A673 (cell line): ENCODE measurements around the gene CCDC40. TPM values are rescaled to one million over a fixed set of nuclear protein-coding genes. Genes with fewer than 3 reads are reported as not detected.

ENCODE experiments used
- BruUV-seq: library from RNA; stranded (reverse); fragments of 400-500 nt; replicated peaks from 2 replicates; lab custom pipeline; 2021; lab: Mats Ljungman, UMichigan
- CTCF ChIA-PET: fragments of 300-600 bp; sonication (Branson Sonifier 250); formaldehyde crosslinking; loops from one replicate; lab custom pipeline; 2022; ENCODE audit warnings: antibody characterized with exemption; lab: Charles Lee
- POLR2A ChIA-PET: fragments of 300-600 bp; sonication (Branson Sonifier 250); formaldehyde crosslinking; loops from one replicate; lab custom pipeline; 2022; ENCODE audit warnings: antibody characterized with exemption; ENCODE audit not compliant: low non-redundant PET; lab: Charles Lee
- DNase-seq: peaks from one replicate; pipeline ENCODE4 v3.0.0-alpha.2; 2015; ENCODE audit warnings: low spot score
- H3K27ac ChIP-seq: fragments of 200-600 bp; sonication (generic); 2 replicates; pipeline ENCODE4 v1.5.1; 2016; ENCODE audit warnings: mixed run types, low read depth, mild to moderate bottlenecking, mixed read lengths, antibody characterized with exemption, low read length; ENCODE audit not compliant: poor library complexity, severe bottlenecking
- H3K27me3 ChIP-seq: fragments of 200-600 bp; sonication (generic); replicated peaks from 2 replicates; pipeline ENCODE4 v1.6.1; 2017; ENCODE audit warnings: mixed run types, low read depth, mild to moderate bottlenecking, mixed read lengths, antibody characterized with exemption, low read length; ENCODE audit not compliant: insufficient read depth, poor library complexity
- H3K36me3 ChIP-seq: fragments of 200-600 bp; sonication (generic); 2 replicates; pipeline ENCODE4 v1.6.1; 2016; ENCODE audit warnings: mixed run types, mild to moderate bottlenecking, mixed read lengths, antibody characterized with exemption, low read length; ENCODE audit not compliant: insufficient read depth, poor library complexity, severe bottlenecking
- H3K4me1 ChIP-seq: fragments of 200-600 bp; sonication (generic); 2 replicates; pipeline ENCODE4 v1.6.1; 2017; ENCODE audit warnings: mixed run types, mild to moderate bottlenecking, mixed read lengths, antibody characterized with exemption, low read length; ENCODE audit not compliant: insufficient read depth, poor library complexity, severe bottlenecking
- H3K4me3 ChIP-seq: fragments of 200-600 bp; sonication (generic); 2 replicates; pipeline ENCODE4 v1.5.1; 2016; ENCODE audit warnings: low read depth, mixed run types, mild to moderate bottlenecking, mixed read lengths, low read length; ENCODE audit not compliant: poor library complexity, severe bottlenecking
- H3K9me3 ChIP-seq: fragments of 200-600 bp; sonication (generic); 2 replicates; pipeline ENCODE4 v1.6.1; 2016; ENCODE audit warnings: mixed run types, low read depth, mild to moderate bottlenecking, mixed read lengths, antibody characterized with exemption, low read length; ENCODE audit not compliant: poor library complexity, severe bottlenecking
- EZH2 ChIP-seq: fragments of 200-600 bp; sonication (generic); IDR thresholded peaks from 2 replicates; pipeline ENCODE4 v1.6.1; 2017; ENCODE audit warnings: borderline replicate concordance, low read depth, mild to moderate bottlenecking, mixed read lengths, antibody characterized with exemption, low read length; ENCODE audit not compliant: poor library complexity, severe bottlenecking
- intact Hi-C: fragments of 100-400 bp; cut with micrococcal nuclease; formaldehyde crosslinking; loops from one replicate; pipeline ENCODE4 v1.10.0; 2022; ENCODE audit not compliant: unreplicated experiment
- total RNA-seq: library from RNA; stranded (reverse); gene quantifications from 2 replicates; pipeline ENCODE4 v1.2.3, GENCODE V29; 2021
- TF ChIP-seq, protein P1 (sequence below): fragments of 300-800, 200-600 bp; sonication (generic); conservative IDR thresholded peaks from 2 replicates; pipeline ENCODE4 v1.5.1; 2017; ENCODE audit warnings: low read depth, mild to moderate bottlenecking, antibody characterized with exemption, low read length, moderate library complexity, mixed read lengths

The CCDC40 gene
- total RNA-seq, 1 experiment from 2014 or later, result 3.5 TPM

DNA sequence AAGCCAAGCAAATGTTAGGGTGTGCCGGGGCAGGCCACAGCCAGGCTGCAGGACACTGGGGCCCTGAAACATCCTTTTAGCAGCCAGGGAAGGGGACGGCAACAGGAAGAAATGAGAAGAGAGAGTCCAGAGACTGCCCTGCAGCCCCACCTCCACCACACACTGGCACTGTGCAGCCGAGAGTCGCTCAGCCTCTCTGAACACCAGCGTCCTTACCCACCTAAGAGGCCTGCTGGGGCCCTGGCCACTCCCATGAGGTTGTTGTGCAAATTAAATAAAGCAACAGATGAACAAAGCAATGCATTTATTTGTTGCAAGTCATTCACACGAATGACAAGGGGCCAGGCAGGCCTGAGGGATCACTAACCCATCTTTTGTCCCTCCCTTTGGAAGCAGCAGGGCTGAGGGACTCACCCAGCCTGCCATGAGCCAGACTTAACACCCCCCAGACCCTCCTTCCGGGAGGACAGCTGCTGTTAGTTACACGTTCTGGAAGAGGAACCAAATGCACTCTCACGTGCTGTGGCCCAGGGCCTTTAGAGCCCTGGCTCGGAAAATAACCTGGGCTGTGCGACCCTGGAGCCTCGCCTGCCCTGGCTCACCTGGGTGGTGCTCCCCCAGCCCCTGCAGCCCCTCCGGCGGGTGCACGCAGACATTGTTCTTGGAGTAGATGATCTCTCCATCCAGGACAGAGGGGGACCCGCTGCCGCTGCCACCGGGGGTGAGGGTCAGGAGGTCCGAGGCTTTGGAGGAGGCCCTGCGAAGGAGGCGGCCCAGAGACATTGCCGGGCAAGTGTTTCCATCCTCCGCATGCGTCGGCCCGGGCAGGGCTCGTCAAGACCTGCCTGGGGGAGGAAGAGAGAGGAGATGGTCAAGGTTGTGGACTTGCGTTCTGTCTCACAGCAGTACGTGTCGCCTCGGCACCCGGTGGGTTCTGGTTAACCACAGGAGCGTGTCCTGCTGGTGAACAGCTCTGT is 23.4 kb upstream of the CCDC40 start:
- no TSS peak for BruUV-seq
- TF ChIP-seq, protein P1, sequence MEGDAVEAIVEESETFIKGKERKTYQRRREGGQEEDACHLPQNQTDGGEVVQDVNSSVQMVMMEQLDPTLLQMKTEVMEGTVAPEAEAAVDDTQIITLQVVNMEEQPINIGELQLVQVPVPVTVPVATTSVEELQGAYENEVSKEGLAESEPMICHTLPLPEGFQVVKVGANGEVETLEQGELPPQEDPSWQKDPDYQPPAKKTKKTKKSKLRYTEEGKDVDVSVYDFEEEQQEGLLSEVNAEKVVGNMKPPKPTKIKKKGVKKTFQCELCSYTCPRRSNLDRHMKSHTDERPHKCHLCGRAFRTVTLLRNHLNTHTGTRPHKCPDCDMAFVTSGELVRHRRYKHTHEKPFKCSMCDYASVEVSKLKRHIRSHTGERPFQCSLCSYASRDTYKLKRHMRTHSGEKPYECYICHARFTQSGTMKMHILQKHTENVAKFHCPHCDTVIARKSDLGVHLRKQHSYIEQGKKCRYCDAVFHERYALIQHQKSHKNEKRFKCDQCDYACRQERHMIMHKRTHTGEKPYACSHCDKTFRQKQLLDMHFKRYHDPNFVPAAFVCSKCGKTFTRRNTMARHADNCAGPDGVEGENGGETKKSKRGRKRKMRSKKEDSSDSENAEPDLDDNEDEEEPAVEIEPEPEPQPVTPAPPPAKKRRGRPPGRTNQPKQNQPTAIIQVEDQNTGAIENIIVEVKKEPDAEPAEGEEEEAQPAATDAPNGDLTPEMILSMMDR, result no peak
- no peak for TF ChIP-seq EZH2
- peaks cover 16% of the 10 kb centered on the region for H3K36me3 ChIP-seq
- intact Hi-C loops, result no loop called here
- H3K4me1 ChIP-seq, result no peaks in the 10 kb centered on the region
- ChIA-PET CTCF (no interaction called here), POLR2A (no interaction called here)
- no peak for DNase-seq
- H3K27ac ChIP-seq, result no peak overlapping the region
- no peaks in the 10 kb centered on the region for H3K27me3 ChIP-seq
- no peaks in the 10 kb centered on the region for H3K9me3 ChIP-seq
- no peak overlapping the region for H3K4me3 ChIP-seq

DNA sequence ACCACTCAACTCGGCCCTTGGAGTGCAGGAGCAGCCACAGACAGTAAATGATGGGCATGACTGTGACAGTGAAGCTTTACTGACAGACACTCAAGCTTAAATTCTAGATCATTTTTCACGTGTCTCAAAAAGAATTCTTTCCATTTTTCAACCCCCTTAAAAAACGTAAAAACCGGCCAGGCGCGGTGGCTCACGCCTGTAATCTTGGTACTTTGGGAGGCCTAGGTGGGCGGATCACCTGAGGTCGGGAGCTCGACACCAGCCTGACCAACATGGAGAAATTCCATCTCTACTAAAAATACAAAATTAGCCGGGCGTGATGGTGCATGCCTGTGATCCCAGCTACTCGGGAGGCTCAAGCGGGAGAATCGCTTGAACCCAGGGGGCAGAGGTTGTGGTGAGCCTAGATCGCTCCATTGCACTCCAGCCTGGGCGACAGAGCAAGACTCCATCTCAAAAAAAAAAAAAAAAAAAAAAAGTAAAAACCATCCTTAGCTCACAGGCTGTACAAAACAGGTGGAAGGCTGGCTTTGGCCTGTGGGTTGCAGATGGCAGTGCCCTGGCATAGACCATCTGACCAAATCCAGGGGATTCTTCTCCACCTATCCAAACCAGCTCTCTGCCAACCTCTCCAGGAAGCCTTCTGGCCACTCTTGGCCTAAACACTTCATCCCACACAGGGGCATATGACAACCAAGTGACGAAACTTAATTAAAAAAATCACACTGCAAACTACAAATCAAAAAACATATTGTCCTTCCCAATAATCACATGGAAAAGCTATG is 19.0 kb upstream of the CCDC40 start:
- CTCF ChIA-PET, result interaction anchor here (0.7 to 0.9 kb wide), 3 partner anchors 9 to 301 kb away, joined by 3 to 5 read pairs (median 3); no protein-coding TSS in a partner anchor
- POLR2A ChIA-PET, result no interaction called here
- Histone ChIP-seq H3K27me3 (no peaks in the 10 kb centered on the region), H3K4me3 (no peak overlapping the region), H3K4me1 (no peaks in the 10 kb centered on the region), H3K9me3 (no peaks in the 10 kb centered on the region), H3K27ac (no peak overlapping the region), H3K36me3 (peaks cover 10% of the 10 kb centered on the region)
- no TSS peak for BruUV-seq
- no peak for DNase-seq
- intact Hi-C loops, result no loop called here
- TF ChIP-seq EZH2, result no peak
- TF ChIP-seq, protein P1, result no peak

DNA sequence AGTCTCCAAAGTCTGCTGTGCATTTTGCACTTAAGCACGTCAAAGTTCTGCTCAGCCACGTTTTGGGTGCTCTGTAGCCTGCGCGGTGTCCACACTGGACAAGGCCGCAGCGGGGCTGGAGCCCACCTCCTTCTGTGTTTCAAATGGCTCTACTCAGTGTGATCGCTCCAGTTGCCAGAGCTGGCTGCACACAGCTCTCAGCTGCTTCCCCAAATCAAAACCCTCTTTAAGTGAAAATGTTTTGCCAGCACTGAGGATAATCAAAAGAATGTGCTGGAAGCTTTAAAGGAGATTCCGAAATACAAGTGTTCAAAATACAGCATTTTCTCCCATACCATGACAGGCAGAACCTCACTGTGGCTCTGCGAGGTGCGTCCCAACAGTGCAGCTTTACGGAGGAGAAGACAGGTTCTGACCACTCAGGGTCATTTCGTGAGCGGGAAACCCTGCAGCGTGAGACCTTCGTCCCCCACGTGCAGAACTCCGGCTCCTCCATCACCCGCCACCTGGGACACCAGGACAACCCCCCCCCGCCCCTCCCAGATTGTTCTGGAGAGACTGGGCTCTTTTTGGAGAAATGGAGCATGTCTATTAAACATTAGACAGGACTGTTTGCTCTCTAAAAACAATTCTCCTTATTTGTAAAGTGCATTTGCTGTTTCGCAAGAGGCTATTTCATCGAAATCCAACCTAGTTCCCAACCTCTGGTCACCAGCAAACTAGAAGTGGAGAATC is 17.4 kb upstream of the CCDC40 start:
- Histone ChIP-seq H3K27ac (no peak overlapping the region), H3K4me3 (no peak overlapping the region), H3K36me3 (no peaks in the 10 kb centered on the region), H3K4me1 (no peaks in the 10 kb centered on the region), H3K9me3 (no peaks in the 10 kb centered on the region), H3K27me3 (no peaks in the 10 kb centered on the region)
- intact Hi-C loops, result no loop called here
- BruUV-seq, result no TSS peak
- no peak for TF ChIP-seq EZH2
- TF ChIP-seq, protein P1, result no peak
- DNase-seq, result no peak
- CTCF ChIA-PET, result no interaction called here
- POLR2A ChIA-PET, result no interaction called here
